ENCODE results near the gene CYB5A.

CYB5A gene

DNA sequence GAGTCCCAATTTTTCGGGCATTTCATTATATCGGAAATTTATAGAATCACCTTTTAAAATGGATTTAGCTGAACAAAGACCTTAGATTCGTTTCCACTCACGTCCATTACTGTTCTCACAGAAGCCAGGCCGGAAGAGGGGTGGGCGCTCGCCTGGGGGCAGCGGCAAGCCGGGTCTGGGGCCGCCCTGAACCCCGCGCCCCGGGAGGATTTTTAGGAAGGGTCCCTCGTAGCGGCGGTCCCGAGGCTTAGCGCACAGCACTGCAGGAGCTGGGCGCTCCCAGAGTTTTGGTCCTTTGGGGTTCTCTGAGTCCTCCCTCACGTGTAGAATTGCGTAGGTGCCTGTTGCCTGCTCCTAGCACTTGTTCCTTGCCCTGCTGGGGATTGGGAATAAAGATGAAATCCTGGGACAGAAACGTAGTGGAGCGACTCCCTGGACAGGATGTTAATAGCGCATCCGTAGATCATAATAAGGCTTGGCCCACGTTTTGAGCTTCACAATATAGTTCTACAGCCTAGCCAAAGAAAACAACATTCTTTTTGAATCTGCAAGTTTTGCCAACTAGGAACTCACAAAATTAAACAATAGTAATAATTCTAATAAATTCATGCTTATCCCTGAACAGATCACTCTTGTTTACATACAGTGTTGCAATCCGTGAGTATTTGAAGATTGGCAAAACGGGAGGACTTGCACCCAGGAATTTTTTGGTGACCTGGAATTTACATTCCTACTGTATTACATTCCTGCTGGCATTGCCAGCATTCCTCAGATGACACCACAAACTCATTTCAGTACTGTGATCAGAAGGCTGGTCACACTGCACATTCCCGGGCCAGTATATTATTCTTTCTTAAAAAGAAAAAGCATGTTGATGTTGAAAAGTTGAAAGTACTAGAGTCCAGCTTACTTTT, 24.8 kb upstream of the CYB5A start:
- Histone ChIP-seq H3K27me3 (no peaks in the 10 kb centered on the region), H3K36me3 (no peaks in the 10 kb centered on the region), H3K4me3 (ENCODE audit: low read depth, low read length) (no peak overlapping the region), H3K9me3 (no peaks in the 10 kb centered on the region), H3K4me1 (no peaks in the 10 kb centered on the region)
- TF ChIP-seq, protein P1, sequence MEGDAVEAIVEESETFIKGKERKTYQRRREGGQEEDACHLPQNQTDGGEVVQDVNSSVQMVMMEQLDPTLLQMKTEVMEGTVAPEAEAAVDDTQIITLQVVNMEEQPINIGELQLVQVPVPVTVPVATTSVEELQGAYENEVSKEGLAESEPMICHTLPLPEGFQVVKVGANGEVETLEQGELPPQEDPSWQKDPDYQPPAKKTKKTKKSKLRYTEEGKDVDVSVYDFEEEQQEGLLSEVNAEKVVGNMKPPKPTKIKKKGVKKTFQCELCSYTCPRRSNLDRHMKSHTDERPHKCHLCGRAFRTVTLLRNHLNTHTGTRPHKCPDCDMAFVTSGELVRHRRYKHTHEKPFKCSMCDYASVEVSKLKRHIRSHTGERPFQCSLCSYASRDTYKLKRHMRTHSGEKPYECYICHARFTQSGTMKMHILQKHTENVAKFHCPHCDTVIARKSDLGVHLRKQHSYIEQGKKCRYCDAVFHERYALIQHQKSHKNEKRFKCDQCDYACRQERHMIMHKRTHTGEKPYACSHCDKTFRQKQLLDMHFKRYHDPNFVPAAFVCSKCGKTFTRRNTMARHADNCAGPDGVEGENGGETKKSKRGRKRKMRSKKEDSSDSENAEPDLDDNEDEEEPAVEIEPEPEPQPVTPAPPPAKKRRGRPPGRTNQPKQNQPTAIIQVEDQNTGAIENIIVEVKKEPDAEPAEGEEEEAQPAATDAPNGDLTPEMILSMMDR (IDR thresholded peaks at IDR 0.05; ENCODE audit: low read depth, low read length): no peak
- no peak for DNase-seq

DNA sequence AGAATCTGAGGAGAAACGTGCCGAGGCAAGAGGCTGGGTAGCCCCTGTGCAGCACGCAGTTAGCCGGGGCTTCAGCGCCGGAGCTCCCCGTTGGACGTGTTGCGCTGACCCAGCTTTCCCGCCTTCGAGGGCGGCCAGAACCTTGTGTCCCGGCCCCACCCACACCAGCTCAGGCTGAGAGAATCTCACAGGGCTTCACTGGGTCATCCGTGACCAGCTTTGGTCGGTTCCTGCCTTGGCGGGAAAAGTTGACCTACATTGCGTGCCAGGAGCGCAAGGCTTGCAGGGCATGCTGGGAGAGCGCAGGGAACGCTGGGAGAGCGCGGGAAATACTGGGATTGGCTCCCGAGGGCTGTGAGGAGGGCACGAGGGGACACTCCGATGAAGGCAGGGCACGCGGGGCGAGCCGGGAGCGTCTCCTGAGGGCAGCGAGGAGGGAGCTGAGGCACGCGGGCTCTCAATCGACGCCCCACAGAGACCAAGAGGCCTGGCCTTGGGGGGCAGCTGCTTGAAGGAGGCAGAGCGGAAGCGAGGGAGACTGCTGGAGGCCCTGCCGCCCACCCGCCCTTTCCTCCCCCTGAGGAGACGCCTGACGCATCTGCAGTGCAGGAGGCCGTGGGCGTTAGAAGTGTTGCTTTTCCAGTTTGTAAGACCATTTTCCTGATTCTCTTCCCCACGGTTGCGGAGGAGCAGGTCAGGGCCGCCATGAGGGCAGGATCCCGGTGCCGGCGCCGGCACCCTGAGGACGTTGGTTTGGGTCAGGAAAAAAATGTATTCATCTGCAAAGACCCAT, 23.9 kb upstream of the CYB5A start, which contains the start of gene C18orf63:
Gene C18orf63 (plus strand): TSS at position 376 of the 793 bp plus-strand sequence. CDS start 2,027 bp downstream, outside the sequence.
- DNase-seq: no peak
- Histone ChIP-seq H3K36me3 (no peaks in the 10 kb centered on the region), H3K4me1 (no peaks in the 10 kb centered on the region), H3K27me3 (no peaks in the 10 kb centered on the region), H3K4me3 (ENCODE audit: low read depth, low read length) (no peak within 1 kb of the TSS), H3K9me3 (no peaks in the 10 kb centered on the region)
- TF ChIP-seq, protein P1 (IDR thresholded peaks at IDR 0.05; ENCODE audit: low read depth, low read length): no peak

- Histone ChIP-seq H3K36me3 (no peaks in the 10 kb centered on the region), H3K4me3 (ENCODE audit: low read depth, low read length) (no peak overlapping the region), H3K4me1 (no peaks in the 10 kb centered on the region), H3K27me3 (no peaks in the 10 kb centered on the region), H3K9me3 (no peaks in the 10 kb centered on the region)
- DNase-seq: no peak
- TF ChIP-seq, protein P1 (IDR thresholded peaks at IDR 0.05; ENCODE audit: low read depth, low read length): no peak
These were observed 23.1 kb upstream of the CYB5A start for GRCh38 chr18:74314759-74315463.

DNA sequence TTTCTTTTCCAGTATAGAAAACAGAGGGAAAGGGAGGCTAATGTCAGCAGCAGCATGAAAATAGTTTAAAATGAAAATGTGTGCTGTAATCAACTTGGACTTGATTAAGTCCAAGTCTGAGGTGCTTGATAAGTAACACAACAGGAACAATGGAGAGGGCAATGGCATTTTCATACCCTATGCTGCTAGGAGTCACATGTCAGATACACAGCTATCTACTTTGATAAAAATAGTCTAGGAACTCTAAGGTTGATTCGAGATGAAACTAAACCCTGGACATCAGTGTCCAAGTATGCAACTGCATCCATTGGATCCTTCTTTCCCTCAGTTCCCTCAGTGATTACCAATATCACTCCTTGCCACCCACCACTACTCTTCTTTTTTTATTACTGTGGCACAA, 19.2 kb upstream of the CYB5A start:
- Histone ChIP-seq H3K27me3 (no peaks in the 10 kb centered on the region), H3K9me3 (no peaks in the 10 kb centered on the region), H3K36me3 (no peaks in the 10 kb centered on the region), H3K4me1 (no peaks in the 10 kb centered on the region), H3K4me3 (ENCODE audit: low read depth, low read length) (no peak overlapping the region)
- DNase-seq: no peak
- TF ChIP-seq, protein P1 (IDR thresholded peaks at IDR 0.05; ENCODE audit: low read depth, low read length): no peak

DNA sequence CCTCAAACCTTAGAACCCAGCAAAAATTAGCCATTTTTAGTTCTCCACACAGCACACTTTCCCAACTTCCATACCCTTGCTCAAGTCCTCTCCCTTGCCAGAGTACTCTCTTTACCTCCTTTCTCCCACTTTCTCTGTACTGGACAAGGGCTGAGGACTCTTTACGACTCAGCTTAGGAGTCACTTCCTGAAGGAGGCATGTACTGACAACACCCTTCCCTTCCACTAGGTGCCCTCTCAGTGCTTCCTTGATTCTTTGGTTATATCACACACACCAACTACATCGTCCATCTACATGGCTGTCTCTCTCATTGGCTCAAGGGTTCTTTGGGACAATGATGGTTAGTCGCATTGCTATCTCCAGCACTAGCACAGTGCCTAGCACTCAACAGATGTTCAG, 18.6 kb upstream of the CYB5A start:
- Histone ChIP-seq H3K36me3 (no peaks in the 10 kb centered on the region), H3K27me3 (no peaks in the 10 kb centered on the region), H3K9me3 (no peaks in the 10 kb centered on the region), H3K4me3 (ENCODE audit: low read depth, low read length) (no peak overlapping the region), H3K4me1 (no peaks in the 10 kb centered on the region)
- no peak for DNase-seq
- TF ChIP-seq, protein P1 (IDR thresholded peaks at IDR 0.05; ENCODE audit: low read depth, low read length): peak; percentile 49
